ENCODE measurements around the gene PTPRN2.

The PTPRN2 gene

DNA sequence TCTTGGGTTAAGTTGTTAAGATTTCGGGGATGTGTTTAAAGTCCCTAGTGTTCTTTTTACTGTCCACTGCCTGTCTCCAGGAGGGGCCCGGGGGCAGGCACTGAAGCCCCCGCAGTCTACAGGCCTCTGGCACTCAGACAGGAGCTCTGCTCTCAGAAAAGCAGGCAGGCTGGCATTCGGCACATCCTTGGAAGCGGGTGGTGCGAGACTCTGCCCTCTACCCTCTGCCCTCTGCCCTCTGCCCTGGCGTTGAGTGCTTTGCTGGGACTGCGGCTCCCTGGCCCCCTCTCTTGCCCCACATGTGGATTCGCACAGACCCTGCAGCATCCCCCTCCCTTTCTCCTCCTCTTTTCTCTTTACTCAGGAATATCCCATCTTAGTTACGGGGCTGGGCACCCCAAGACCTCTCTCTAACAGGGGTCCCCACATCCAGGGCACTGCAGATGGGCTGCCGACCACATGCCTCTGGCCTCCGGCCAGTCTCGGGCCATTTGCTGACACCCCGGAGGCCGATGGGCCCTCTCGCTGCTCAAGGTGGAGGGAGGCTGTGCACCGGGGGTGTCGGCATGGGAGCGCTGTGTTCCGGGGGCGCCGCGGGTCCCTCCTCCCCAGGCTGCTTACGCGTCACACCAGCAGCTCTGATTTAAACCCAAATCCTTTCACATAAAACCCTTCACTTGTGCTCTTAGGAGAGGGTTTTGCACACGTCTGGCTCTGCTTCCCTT lies 770.9 kb downstream of the PTPRN2 start:
- no peaks in the 10 kb centered on the region for H3K36me3 ChIP-seq (ENCODE audit: insufficient read depth, low read length)
- no peaks in the 10 kb centered on the region for H3K4me1 ChIP-seq (ENCODE audit: control insufficient read depth, insufficient read depth, low read length)
- H3K27me3 ChIP-seq (ENCODE audit: control insufficient read depth, insufficient read depth, low read length), result no peaks in the 10 kb centered on the region
- no peak overlapping the region for H3K9ac ChIP-seq (ENCODE audit: low read depth, low read length)
- H3K9me3 ChIP-seq (replicated peaks; ENCODE audit: low read length), result peaks cover 29% of the 10 kb centered on the region
- H3K4me3 ChIP-seq (ENCODE audit: low read length), result no peak overlapping the region
- no peak overlapping the region for H3K4me2 ChIP-seq (ENCODE audit: low read length)

DNA sequence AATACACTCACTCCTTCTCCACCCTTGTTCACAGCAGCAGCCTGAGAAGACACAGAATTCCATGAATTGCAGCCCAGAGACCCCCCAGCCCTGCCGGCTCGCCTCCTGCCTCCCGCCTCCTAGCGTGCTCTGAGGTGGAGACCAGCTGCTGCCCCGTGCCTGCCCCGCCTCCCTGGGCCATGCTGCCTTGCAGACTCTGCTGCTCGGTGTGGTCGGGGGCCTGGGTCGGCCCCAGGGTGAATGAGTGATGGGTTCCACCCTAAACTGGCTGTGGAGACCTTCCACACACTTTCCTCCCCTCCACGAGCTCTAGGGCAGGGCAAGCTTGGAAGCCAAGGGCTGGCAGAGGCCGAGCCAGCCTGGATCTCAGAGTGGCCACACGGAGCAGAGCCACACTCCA lies 771.5 kb downstream of the PTPRN2 start:
- Histone ChIP-seq H3K4me2 (ENCODE audit: low read length) (no peak overlapping the region), H3K4me3 (ENCODE audit: low read length) (no peak overlapping the region), H3K27me3 (ENCODE audit: control insufficient read depth, insufficient read depth, low read length) (no peaks in the 10 kb centered on the region), H3K4me1 (ENCODE audit: control insufficient read depth, insufficient read depth, low read length) (no peaks in the 10 kb centered on the region), H3K36me3 (ENCODE audit: insufficient read depth, low read length) (no peaks in the 10 kb centered on the region), H3K9me3 (replicated peaks; ENCODE audit: low read length) (peaks cover 29% of the 10 kb centered on the region), H3K9ac (ENCODE audit: low read depth, low read length) (no peak overlapping the region)

DNA sequence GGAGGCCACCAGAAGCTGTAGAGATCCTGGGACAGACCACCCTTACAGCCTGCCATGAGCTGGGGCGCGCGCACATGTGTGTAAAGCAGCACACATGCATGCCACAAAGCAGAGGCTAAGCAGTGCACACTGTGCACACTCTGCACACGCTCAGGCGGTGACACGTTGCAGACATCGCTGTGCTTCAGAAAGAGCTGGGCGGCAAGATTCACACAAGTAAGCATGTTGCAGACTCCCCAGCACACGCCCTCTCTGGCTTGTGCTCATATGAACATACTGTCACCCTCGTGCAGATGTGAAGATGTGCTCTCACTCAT lies 772.0 kb downstream of the PTPRN2 start:
- peaks cover 27% of the 10 kb centered on the region for H3K9me3 ChIP-seq (replicated peaks; ENCODE audit: low read length)
- H3K36me3 ChIP-seq (ENCODE audit: insufficient read depth, low read length), result no peaks in the 10 kb centered on the region
- no peaks in the 10 kb centered on the region for H3K27me3 ChIP-seq (ENCODE audit: control insufficient read depth, insufficient read depth, low read length)
- H3K4me2 ChIP-seq (ENCODE audit: low read length), result no peak overlapping the region
- no peaks in the 10 kb centered on the region for H3K4me1 ChIP-seq (ENCODE audit: control insufficient read depth, insufficient read depth, low read length)
- H3K4me3 ChIP-seq (ENCODE audit: low read length), result no peak overlapping the region
- H3K9ac ChIP-seq (ENCODE audit: low read depth, low read length), result no peak overlapping the region

DNA sequence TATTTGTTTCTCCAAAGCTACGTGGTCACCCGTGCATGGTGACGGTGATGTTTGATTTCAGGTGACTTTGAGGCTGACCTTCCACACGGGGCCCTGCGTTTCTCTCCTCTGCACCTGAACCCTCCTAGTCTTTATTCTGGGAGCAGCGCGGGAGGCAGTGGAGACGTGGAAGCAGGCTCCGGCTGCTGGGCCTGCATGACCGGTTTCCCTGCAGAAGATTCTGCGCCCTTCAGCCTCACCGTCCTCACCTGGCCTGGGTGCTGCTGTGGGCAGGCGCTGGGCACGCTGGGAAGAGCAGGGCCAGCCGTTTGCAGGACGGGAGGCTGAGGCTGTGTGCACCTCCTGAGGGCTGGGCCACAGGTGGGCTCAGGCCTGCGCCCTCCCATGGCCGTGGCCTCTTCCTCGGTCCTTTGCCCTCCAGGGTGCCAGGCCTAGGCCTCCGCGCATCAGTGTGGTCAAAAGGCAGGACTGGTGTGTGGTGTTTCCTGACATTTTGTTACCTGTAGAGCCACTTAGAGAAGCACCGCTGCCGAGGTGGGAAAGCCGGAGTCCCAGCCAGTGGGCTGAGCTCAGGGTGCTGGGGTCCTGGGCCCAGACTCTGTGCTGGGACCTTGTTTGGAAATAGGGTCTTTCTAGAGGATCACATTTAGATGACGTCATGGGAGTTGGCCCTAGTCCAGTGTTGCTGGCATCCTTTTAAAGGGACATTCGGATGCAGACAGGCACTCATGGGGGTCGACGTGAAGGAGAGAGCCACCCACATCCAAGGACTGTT lies 772.5 kb downstream of the PTPRN2 start:
- H3K4me2 ChIP-seq (ENCODE audit: low read length), result no peak overlapping the region
- H3K9me3 ChIP-seq (replicated peaks; ENCODE audit: low read length), result peaks cover 24% of the 10 kb centered on the region
- H3K36me3 ChIP-seq (ENCODE audit: insufficient read depth, low read length), result no peaks in the 10 kb centered on the region
- no peak overlapping the region for H3K9ac ChIP-seq (ENCODE audit: low read depth, low read length)
- no peak overlapping the region for H3K4me3 ChIP-seq (ENCODE audit: low read length)
- H3K27me3 ChIP-seq (ENCODE audit: control insufficient read depth, insufficient read depth, low read length), result no peaks in the 10 kb centered on the region
- no peaks in the 10 kb centered on the region for H3K4me1 ChIP-seq (ENCODE audit: control insufficient read depth, insufficient read depth, low read length)

DNA sequence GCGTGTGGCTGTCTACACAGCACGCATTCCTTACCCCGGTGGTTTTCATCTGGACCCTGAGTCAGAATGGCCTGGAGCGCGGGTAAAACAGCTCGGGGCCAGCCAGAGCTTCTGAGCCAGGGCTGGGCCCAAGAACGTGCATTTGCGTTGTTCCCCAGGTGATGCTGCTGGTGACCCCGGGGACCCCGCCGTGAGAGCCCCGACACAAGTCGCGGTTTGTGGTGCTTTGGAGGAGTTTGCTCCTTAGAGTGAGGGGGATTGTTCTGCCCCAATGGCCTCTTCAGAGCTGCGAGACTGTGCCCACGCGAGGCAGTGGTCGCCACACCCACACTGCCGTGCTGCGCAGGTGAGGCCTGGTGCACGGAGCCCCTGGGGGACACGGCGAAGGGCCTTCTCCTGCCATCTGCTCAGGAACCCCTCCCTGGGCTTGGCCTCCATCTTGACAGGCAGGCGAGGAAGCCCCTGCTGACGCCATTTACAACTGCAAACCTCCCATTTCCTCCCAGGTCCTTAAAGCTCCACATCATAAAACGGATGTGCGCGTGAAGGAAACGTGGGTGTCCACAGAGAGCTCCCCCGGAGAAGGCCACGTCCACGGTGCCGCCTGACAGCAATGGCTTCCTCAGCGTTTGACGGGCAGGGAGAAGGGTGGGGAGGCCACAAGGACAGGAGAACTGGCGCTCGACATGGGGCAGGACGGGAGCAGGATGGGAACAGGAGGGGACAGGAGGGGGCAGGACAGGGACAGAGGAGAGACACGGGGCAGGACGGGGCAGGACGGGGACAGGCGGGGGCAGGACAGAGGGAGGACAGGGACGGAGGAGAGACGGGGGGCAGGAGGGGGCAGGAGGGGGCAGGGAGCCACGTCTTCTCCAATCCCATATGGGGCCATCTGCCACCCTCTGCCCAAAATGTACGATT lies 773.6 kb downstream of the PTPRN2 start:
- Histone ChIP-seq H3K9ac (ENCODE audit: low read depth, low read length) (no peak overlapping the region), H3K36me3 (ENCODE audit: insufficient read depth, low read length) (no peaks in the 10 kb centered on the region), H3K4me2 (ENCODE audit: low read length) (no peak overlapping the region), H3K9me3 (replicated peaks; ENCODE audit: low read length) (peaks cover 27% of the 10 kb centered on the region), H3K4me1 (ENCODE audit: control insufficient read depth, insufficient read depth, low read length) (no peaks in the 10 kb centered on the region), H3K4me3 (ENCODE audit: low read length) (no peak overlapping the region), H3K27me3 (ENCODE audit: control insufficient read depth, insufficient read depth, low read length) (no peaks in the 10 kb centered on the region)

DNA sequence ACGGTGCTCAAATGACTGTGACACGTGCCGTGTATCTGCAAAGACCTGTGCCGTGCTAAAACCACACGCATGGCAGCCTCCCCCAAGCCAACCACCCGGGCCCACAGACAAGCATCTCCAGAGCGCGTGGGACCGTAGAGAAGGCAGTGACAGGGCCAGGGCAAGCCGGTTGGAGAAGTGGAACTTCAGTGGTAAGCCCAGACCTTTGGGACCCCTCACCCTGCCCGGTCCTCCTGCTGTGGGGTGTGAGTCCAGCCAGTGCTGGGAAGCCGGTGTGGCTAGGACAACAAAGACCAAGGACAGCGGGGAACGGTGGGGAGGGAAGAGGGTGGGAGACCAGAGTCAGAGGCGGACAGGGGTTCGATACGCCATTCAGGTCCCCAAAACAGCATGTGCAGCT lies 774.6 kb downstream of the PTPRN2 start:
- no peaks in the 10 kb centered on the region for H3K4me1 ChIP-seq (ENCODE audit: control insufficient read depth, insufficient read depth, low read length)
- no peak overlapping the region for H3K4me3 ChIP-seq (ENCODE audit: low read length)
- peaks cover 30% of the 10 kb centered on the region for H3K9me3 ChIP-seq (replicated peaks; ENCODE audit: low read length)
- no peaks in the 10 kb centered on the region for H3K27me3 ChIP-seq (ENCODE audit: control insufficient read depth, insufficient read depth, low read length)
- H3K4me2 ChIP-seq (ENCODE audit: low read length), result no peak overlapping the region
- no peak overlapping the region for H3K9ac ChIP-seq (ENCODE audit: low read depth, low read length)
- H3K36me3 ChIP-seq (ENCODE audit: insufficient read depth, low read length), result no peaks in the 10 kb centered on the region

DNA sequence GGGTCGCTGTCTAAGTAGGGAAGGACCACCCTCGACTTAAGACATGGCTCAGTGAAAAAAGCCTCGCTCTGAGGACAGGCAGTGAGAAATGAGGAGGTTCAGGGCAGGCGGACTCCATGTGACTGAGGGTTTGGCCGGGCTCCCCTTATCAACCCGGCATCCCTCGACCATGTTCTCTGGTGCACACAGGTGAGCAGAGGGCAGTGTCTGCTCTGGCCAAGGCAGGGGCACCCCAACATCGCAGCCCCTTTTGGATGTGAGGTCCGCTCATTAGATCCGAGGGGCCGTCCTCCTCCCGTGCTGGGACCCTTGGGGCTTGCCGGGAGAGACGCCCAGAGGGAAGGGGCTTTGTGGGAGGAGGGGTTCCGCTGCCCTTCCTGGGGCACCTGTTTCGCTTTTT lies 775.7 kb downstream of the PTPRN2 start:
- Histone ChIP-seq H3K4me1 (ENCODE audit: control insufficient read depth, insufficient read depth, low read length) (no peaks in the 10 kb centered on the region), H3K36me3 (ENCODE audit: insufficient read depth, low read length) (no peaks in the 10 kb centered on the region), H3K4me2 (ENCODE audit: low read length) (no peak overlapping the region), H3K27me3 (ENCODE audit: control insufficient read depth, insufficient read depth, low read length) (no peaks in the 10 kb centered on the region), H3K4me3 (ENCODE audit: low read length) (no peak overlapping the region), H3K9ac (ENCODE audit: low read depth, low read length) (no peak overlapping the region), H3K9me3 (replicated peaks; ENCODE audit: low read length) (peaks cover 27% of the 10 kb centered on the region)

DNA sequence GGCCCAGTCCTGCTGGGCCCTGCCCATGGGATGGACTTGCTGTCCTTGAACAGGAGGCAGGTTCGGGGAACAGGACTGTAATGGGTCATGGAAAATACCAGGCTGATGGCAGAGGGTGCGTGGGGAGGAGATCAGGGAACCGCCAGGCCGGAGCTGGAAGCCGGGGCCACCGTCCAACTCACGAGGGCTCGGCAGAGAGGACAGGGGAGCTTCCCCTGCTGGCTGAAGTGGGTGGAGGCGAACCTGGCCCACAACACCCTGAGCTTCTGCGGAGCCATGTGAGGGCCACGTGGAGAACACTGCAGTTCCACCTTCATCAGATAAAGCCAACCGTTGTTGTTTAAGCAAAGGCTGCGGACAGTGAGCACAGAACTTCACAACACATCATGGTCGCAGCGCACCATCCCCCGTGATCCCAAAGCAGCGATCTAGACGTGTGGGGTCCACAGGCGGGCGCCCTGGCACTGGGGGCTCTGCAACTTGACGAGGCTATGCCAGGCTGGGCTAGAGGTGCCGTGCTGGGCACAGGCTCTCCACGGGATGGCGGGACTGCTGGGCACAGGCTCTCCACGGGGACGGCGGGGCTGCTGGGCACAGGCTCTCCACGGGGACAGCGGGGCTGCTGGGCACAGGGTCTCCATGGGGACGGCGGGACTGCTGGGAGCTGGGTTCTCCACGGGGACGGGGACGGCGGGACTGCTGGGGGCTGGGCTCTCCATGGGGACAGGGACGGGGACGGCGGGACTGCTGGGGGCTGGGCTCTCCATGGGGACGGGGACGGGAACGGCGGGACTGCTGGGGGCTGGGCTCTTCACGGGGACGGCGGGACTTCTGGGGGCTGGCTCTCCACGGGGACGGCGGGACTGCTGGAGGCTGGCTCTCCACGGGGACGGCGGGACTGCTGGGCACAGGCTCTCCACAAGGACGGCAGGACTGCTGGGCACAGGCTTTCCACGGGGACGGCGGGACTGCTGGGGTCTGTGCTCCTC lies 777.5 kb downstream of the PTPRN2 start:
- peaks cover 21% of the 10 kb centered on the region for H3K9me3 ChIP-seq (replicated peaks; ENCODE audit: low read length)
- H3K27me3 ChIP-seq (ENCODE audit: control insufficient read depth, insufficient read depth, low read length), result no peaks in the 10 kb centered on the region
- no peak overlapping the region for H3K4me3 ChIP-seq (ENCODE audit: low read length)
- H3K4me2 ChIP-seq (ENCODE audit: low read length), result no peak overlapping the region
- H3K4me1 ChIP-seq (ENCODE audit: control insufficient read depth, insufficient read depth, low read length), result no peaks in the 10 kb centered on the region
- H3K9ac ChIP-seq (ENCODE audit: low read depth, low read length), result no peak overlapping the region
- H3K36me3 ChIP-seq (ENCODE audit: insufficient read depth, low read length), result no peaks in the 10 kb centered on the region

DNA sequence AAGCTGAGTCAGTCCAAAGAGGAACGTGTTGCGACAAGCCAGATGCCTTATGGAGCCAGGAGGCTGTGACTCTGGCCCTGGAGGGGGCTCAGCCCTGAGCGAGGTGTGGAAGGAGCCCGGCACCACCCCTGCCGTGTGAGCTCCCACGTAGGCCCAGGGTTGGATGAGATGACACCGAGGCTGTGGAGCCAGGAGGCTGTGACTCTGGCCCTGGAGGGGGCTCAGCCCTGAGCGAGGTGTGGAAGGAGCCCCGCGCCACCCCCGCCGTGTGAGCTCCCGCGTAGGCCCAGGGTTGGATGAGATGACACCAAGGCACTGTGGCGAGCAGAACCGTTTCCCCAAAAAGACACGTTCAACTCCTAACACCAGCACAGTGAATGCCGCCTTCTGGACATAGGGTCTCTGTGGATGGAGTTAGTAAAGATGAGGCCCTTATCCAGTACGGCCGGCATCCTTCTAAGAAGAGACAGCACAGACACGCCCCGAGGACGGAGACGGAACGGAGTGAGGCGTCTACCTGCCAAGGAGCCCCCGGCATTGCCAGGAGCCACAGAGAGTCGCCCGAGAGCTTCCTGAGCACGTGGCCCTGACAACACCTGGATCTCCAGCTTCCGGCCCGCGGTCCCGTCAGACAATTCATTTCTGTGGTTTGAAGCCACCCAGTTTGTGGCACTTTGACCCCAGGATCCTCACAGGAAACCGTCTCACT lies 778.3 kb downstream of the PTPRN2 start:
- Histone ChIP-seq H3K4me3 (ENCODE audit: low read length) (no peak overlapping the region), H3K4me2 (ENCODE audit: low read length) (no peak overlapping the region), H3K9ac (ENCODE audit: low read depth, low read length) (no peak overlapping the region), H3K27me3 (ENCODE audit: control insufficient read depth, insufficient read depth, low read length) (no peaks in the 10 kb centered on the region), H3K36me3 (ENCODE audit: insufficient read depth, low read length) (no peaks in the 10 kb centered on the region), H3K9me3 (replicated peaks; ENCODE audit: low read length) (peaks cover 18% of the 10 kb centered on the region), H3K4me1 (ENCODE audit: control insufficient read depth, insufficient read depth, low read length) (no peaks in the 10 kb centered on the region)

DNA sequence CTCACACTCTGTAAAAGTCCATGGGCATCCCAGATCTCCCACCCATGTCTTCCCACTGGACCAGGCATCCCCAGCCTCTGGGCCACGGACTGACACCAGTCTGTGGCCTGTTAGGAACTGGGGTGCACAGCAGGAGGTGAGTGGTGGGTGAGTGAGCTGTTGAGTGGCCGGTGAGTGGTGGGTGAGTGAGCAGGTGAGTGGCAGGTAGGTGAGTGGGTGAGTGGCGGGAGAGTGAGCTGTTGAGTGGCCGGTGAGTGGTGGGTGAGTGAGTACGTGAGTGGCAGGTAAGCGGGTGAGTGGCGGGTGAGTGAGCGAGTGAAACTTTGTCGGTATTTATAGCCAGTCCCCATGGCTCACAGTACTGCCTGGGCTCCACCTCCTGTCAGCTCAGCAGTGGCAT lies 779.6 kb downstream of the PTPRN2 start:
- H3K9ac ChIP-seq (ENCODE audit: low read depth, low read length), result no peak overlapping the region
- peaks cover 18% of the 10 kb centered on the region for H3K9me3 ChIP-seq (replicated peaks; ENCODE audit: low read length)
- no peak overlapping the region for H3K4me2 ChIP-seq (ENCODE audit: low read length)
- H3K27me3 ChIP-seq (ENCODE audit: control insufficient read depth, insufficient read depth, low read length), result no peaks in the 10 kb centered on the region
- no peaks in the 10 kb centered on the region for H3K36me3 ChIP-seq (ENCODE audit: insufficient read depth, low read length)
- no peak overlapping the region for H3K4me3 ChIP-seq (ENCODE audit: low read length)
- no peaks in the 10 kb centered on the region for H3K4me1 ChIP-seq (ENCODE audit: control insufficient read depth, insufficient read depth, low read length)
